OCI-LY1 (cell line): ENCODE measurements around the gene GPR17.

Source experiments
- EZH2 ChIP-seq: fragments of 200-600 bp; sonication (generic), shearing (Covaris generic); IDR thresholded peaks from 2 replicates; pipeline ENCODE4 v1.8.0; 2017; ENCODE audit warnings: borderline replicate concordance, mixed run types, mild to moderate bottlenecking, antibody characterized with exemption, low read length, moderate library complexity, mixed read lengths
- TF ChIP-seq, protein P1 (sequence below): fragments of 200-600 bp; sonication (generic), shearing (Covaris generic); IDR thresholded peaks from 2 replicates; pipeline ENCODE4 v1.5.1; 2017; ENCODE audit warnings: mild to moderate bottlenecking, antibody characterized with exemption, low read length, moderate library complexity, mixed read lengths

DNA sequence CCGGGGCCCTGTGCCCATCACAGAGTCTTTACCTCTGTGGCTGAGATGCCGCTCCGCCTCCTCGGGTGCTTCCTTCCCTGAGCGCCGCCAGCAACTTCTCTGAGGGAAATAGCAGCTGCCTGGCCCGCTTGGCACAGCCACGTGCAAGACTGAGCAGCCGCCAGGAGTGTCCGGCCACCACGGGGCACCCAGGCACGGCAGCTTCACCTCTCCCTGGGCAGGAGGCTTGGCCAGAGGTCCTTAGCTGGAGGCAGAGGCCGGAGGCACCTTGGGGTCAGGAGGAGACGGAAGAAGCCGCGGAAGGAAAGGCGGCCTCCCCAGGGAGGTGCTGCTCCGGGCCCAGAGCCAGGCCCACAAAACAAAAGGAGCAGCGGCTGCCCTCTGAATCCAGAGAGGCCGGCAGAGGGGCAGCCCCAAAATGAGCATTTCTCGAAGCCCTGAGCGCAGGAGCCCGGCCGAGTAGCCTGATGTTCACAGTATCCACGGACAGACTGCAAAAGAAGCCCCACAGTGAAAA, 35.4 kb downstream of the GPR17 start:
- TF ChIP-seq, protein P1, sequence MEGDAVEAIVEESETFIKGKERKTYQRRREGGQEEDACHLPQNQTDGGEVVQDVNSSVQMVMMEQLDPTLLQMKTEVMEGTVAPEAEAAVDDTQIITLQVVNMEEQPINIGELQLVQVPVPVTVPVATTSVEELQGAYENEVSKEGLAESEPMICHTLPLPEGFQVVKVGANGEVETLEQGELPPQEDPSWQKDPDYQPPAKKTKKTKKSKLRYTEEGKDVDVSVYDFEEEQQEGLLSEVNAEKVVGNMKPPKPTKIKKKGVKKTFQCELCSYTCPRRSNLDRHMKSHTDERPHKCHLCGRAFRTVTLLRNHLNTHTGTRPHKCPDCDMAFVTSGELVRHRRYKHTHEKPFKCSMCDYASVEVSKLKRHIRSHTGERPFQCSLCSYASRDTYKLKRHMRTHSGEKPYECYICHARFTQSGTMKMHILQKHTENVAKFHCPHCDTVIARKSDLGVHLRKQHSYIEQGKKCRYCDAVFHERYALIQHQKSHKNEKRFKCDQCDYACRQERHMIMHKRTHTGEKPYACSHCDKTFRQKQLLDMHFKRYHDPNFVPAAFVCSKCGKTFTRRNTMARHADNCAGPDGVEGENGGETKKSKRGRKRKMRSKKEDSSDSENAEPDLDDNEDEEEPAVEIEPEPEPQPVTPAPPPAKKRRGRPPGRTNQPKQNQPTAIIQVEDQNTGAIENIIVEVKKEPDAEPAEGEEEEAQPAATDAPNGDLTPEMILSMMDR: no peak
- TF ChIP-seq EZH2: no peak
